ENCODE measurements around the gene MTUS2. TPM values are rescaled to one million over a fixed set of nuclear protein-coding genes. Genes with fewer than 3 reads are reported as not detected.

Gene MTUS2
- total and polyA plus RNA-seq, 3 experiments from 2014 or later = 0.60 TPM; not detected in 2

GRCh38 chr13:28885181-28885580 lies 65.0 kb downstream of the MTUS2 start:
- ChIA-PET CTCF (no interaction called here), POLR2A (no interaction called here)
- no peaks in the 10 kb centered on the region for H3K27me3 ChIP-seq (ENCODE audit: insufficient read depth, low read length, poor library complexity, severe bottlenecking)

GRCh38 chr13:28889086-28889732 lies 69.1 kb downstream of the MTUS2 start:
- Mint-ChIP-seq H3K27ac (no peak overlapping the region), H3K9me3 (peaks cover 0 to 2% (median 0%) of the 10 kb centered on the region in 5 donors), H3K27me3 (peaks cover 0 to 3% of the 10 kb centered on the region in 2 donors), H3K4me3 (no peak overlapping the region), H3K36me3 (no peaks in the 10 kb centered on the region), H3K4me1 (no peaks in the 10 kb centered on the region)
- Histone ChIP-seq H3K36me3 (ENCODE audit: insufficient read depth, low read length) (no peaks in the 10 kb centered on the region), H3K27ac (ENCODE audit: low read depth, low read length) (no peak overlapping the region), H3K4me3 (ENCODE audit: low read length) (no peak overlapping the region), H3K27me3 (ENCODE audit: insufficient read depth, low read length, poor library complexity, severe bottlenecking) (no peaks in the 10 kb centered on the region), H3K9me3 (ENCODE audit: low read length) (no peaks in the 10 kb centered on the region), H3K4me1 (ENCODE audit: insufficient read depth, low read length) (no peaks in the 10 kb centered on the region)
- ChIA-PET POLR2A (no interaction called here), CTCF (no interaction called here)
- no peak for DNase-seq

More at GRCh38 chr13:28885181-28885580, 65.0 kb downstream of the MTUS2 start:
- H3K4me1 ChIP-seq (ENCODE audit: insufficient read depth, low read length) = no peaks in the 10 kb centered on the region
- Mint-ChIP-seq H3K4me3 (no peak overlapping the region), H3K27me3 (no peaks in the 10 kb centered on the region), H3K4me1 (no peaks in the 10 kb centered on the region), H3K27ac (no peak overlapping the region), H3K9me3 (peaks cover 0 to 7% (median 0%) of the 10 kb centered on the region in 5 donors), H3K36me3 (no peaks in the 10 kb centered on the region)
- DNase-seq = no peak
- H3K4me3 ChIP-seq (ENCODE audit: low read length) = no peak overlapping the region
- no peaks in the 10 kb centered on the region for H3K9me3 ChIP-seq (ENCODE audit: low read length)
- no peak overlapping the region for H3K27ac ChIP-seq (ENCODE audit: low read depth, low read length)
- H3K36me3 ChIP-seq (ENCODE audit: insufficient read depth, low read length) = no peaks in the 10 kb centered on the region

- H3K4me3 ChIP-seq (ENCODE audit: low read length) = no peak overlapping the region
- H3K27me3 Mint-ChIP-seq = peaks cover 0 to 3% of the 10 kb centered on the region in 2 donors
- no peak overlapping the region for H3K27ac ChIP-seq (ENCODE audit: low read depth, low read length)
- no peak for DNase-seq
- ChIA-PET POLR2A (no interaction called here), CTCF (no interaction called here)
- H3K4me3 Mint-ChIP-seq = no peak overlapping the region
- H3K9me3 ChIP-seq (ENCODE audit: low read length) = no peaks in the 10 kb centered on the region
- peaks cover 0 to 5% (median 2%) of the 10 kb centered on the region in 5 donors for H3K9me3 Mint-ChIP-seq
- no peaks in the 10 kb centered on the region for H3K4me1 ChIP-seq (ENCODE audit: insufficient read depth, low read length)
- no peaks in the 10 kb centered on the region for H3K4me1 Mint-ChIP-seq
- no peak overlapping the region for H3K27ac Mint-ChIP-seq
- H3K36me3 Mint-ChIP-seq = no peaks in the 10 kb centered on the region
- no peaks in the 10 kb centered on the region for H3K27me3 ChIP-seq (ENCODE audit: insufficient read depth, low read length, poor library complexity, severe bottlenecking)
- H3K36me3 ChIP-seq (ENCODE audit: insufficient read depth, low read length) = no peaks in the 10 kb centered on the region
Measured at GRCh38 chr13:28890712-28891111, 70.6 kb downstream of the MTUS2 start.

- Mint-ChIP-seq H3K4me3 (no peak overlapping the region), H3K9me3 (peaks cover 15 to 32% (median 20%) of the 10 kb centered on the region in 5 donors), H3K27ac (no peak overlapping the region), H3K4me1 (no peaks in the 10 kb centered on the region), H3K36me3 (no peaks in the 10 kb centered on the region), H3K27me3 (peaks cover 0 to 3% of the 10 kb centered on the region in 2 donors)
- H3K9me3 ChIP-seq (ENCODE audit: low read length) = no peaks in the 10 kb centered on the region
- no peak overlapping the region for H3K27ac ChIP-seq (ENCODE audit: low read depth, low read length)
- no peak for DNase-seq
- CTCF ChIA-PET = no interaction called here
- no peak overlapping the region for H3K4me3 ChIP-seq (ENCODE audit: low read length)
- H3K27me3 ChIP-seq (ENCODE audit: insufficient read depth, low read length, poor library complexity, severe bottlenecking) = no peaks in the 10 kb centered on the region
- H3K4me1 ChIP-seq (ENCODE audit: insufficient read depth, low read length) = no peaks in the 10 kb centered on the region
- H3K36me3 ChIP-seq (ENCODE audit: insufficient read depth, low read length) = no peaks in the 10 kb centered on the region
- POLR2A ChIA-PET = no interaction called here
Measured at GRCh38 chr13:28918030-28918429, 97.9 kb downstream of the MTUS2 start.

GRCh38 chr13:28922341-28922740 lies 102.2 kb downstream of the MTUS2 start:
- ChIA-PET CTCF (no interaction called here), POLR2A (no interaction called here)
- Histone ChIP-seq H3K27ac (ENCODE audit: low read depth, low read length) (no peak overlapping the region), H3K9me3 (ENCODE audit: low read length) (no peaks in the 10 kb centered on the region), H3K4me3 (ENCODE audit: low read length) (no peak overlapping the region), H3K4me1 (ENCODE audit: insufficient read depth, low read length) (no peaks in the 10 kb centered on the region), H3K27me3 (ENCODE audit: insufficient read depth, low read length, poor library complexity, severe bottlenecking) (no peaks in the 10 kb centered on the region), H3K36me3 (ENCODE audit: insufficient read depth, low read length) (no peaks in the 10 kb centered on the region)
- Mint-ChIP-seq H3K36me3 (no peaks in the 10 kb centered on the region), H3K27me3 (peaks cover 0 to 2% of the 10 kb centered on the region in 2 donors), H3K9me3 (peaks cover 4 to 15% (median 8%) of the 10 kb centered on the region in 5 donors), H3K27ac (peak overlapping the region in 1 of 8 donors; percentile 25), H3K4me3 (no peak overlapping the region), H3K4me1 (no peaks in the 10 kb centered on the region)
- no peak for DNase-seq

GRCh38 chr13:28935104-28935503 lies 115.0 kb downstream of the MTUS2 start:
- Histone ChIP-seq H3K27me3 (ENCODE audit: insufficient read depth, low read length, poor library complexity, severe bottlenecking) (no peaks in the 10 kb centered on the region), H3K4me1 (ENCODE audit: insufficient read depth, low read length) (no peaks in the 10 kb centered on the region), H3K27ac (ENCODE audit: low read depth, low read length) (no peak overlapping the region), H3K9me3 (ENCODE audit: low read length) (no peaks in the 10 kb centered on the region), H3K36me3 (ENCODE audit: insufficient read depth, low read length) (no peaks in the 10 kb centered on the region), H3K4me3 (ENCODE audit: low read length) (no peak overlapping the region)
- Mint-ChIP-seq H3K4me3 (no peak overlapping the region), H3K36me3 (no peaks in the 10 kb centered on the region), H3K27ac (no peak overlapping the region), H3K27me3 (peaks cover 0 to 7% of the 10 kb centered on the region in 2 donors), H3K4me1 (no peaks in the 10 kb centered on the region), H3K9me3 (peaks cover 0 to 4% (median 0%) of the 10 kb centered on the region in 5 donors)
- ChIA-PET POLR2A (no interaction called here), CTCF (interaction anchor here (0.6 kb wide), 1 partner anchor 975 kb away, joined by 4 read pairs; no protein-coding TSS in a partner anchor)
- no peak for DNase-seq

GRCh38 chr13:28942906-28943305 lies 122.8 kb downstream of the MTUS2 start:
- no peaks in the 10 kb centered on the region for H3K9me3 ChIP-seq (ENCODE audit: low read length)
- Mint-ChIP-seq H3K9me3 (peaks cover 0 to 3% (median 0%) of the 10 kb centered on the region in 5 donors), H3K4me3 (no peak overlapping the region), H3K27me3 (peaks cover 0 to 2% of the 10 kb centered on the region in 2 donors), H3K27ac (no peak overlapping the region), H3K36me3 (no peaks in the 10 kb centered on the region), H3K4me1 (no peaks in the 10 kb centered on the region)
- H3K4me1 ChIP-seq (ENCODE audit: insufficient read depth, low read length) = no peaks in the 10 kb centered on the region
- H3K36me3 ChIP-seq (ENCODE audit: insufficient read depth, low read length) = no peaks in the 10 kb centered on the region
- ChIA-PET POLR2A (no interaction called here), CTCF (no interaction called here)
- no peak for DNase-seq
- no peak overlapping the region for H3K4me3 ChIP-seq (ENCODE audit: low read length)
- no peaks in the 10 kb centered on the region for H3K27me3 ChIP-seq (ENCODE audit: insufficient read depth, low read length, poor library complexity, severe bottlenecking)
- no peak overlapping the region for H3K27ac ChIP-seq (ENCODE audit: low read depth, low read length)

- Mint-ChIP-seq H3K4me3 (no peak overlapping the region), H3K4me1 (no peaks in the 10 kb centered on the region), H3K9me3 (peaks cover 0 to 7% (median 2%) of the 10 kb centered on the region in 5 donors), H3K27ac (no peak overlapping the region), H3K27me3 (peaks cover 0 to 3% of the 10 kb centered on the region in 2 donors), H3K36me3 (no peaks in the 10 kb centered on the region)
- H3K9me3 ChIP-seq (ENCODE audit: low read length) = no peaks in the 10 kb centered on the region
- H3K36me3 ChIP-seq (ENCODE audit: insufficient read depth, low read length) = no peaks in the 10 kb centered on the region
- no peak for DNase-seq
- H3K4me3 ChIP-seq (ENCODE audit: low read length) = no peak overlapping the region
- ChIA-PET POLR2A (no interaction called here), CTCF (no interaction called here)
- H3K27me3 ChIP-seq (ENCODE audit: insufficient read depth, low read length, poor library complexity, severe bottlenecking) = no peaks in the 10 kb centered on the region
- no peaks in the 10 kb centered on the region for H3K4me1 ChIP-seq (ENCODE audit: insufficient read depth, low read length)
- no peak overlapping the region for H3K27ac ChIP-seq (ENCODE audit: low read depth, low read length)
Measured at GRCh38 chr13:28953714-28954418, 133.7 kb downstream of the MTUS2 start.
